H9 (cell line): ENCODE results near the gene XPC. TPM values are rescaled to one million over a fixed set of nuclear protein-coding genes. Genes with fewer than 3 reads are reported as not detected.

Source experiments
- DNase-seq: peaks from one replicate; pipeline ENCODE4 v3.0.0-alpha.2; 2017
- H2AFZ ChIP-seq: one replicate; pipeline ENCODE4 v1.6.1; 2013; ENCODE audit warnings: mild to moderate bottlenecking, low read length, control low read depth, moderate library complexity
- H2AK5ac ChIP-seq: 2 replicates; pipeline ENCODE4 v1.6.1; 2013; ENCODE audit warnings: low read length, control low read depth, mixed read lengths; ENCODE audit not compliant: insufficient read length
- H2BK120ac ChIP-seq: one replicate; pipeline ENCODE4 v1.6.1; 2013; ENCODE audit warnings: low read depth, mild to moderate bottlenecking, low read length, control low read depth, inconsistent platforms; ENCODE audit not compliant: poor library complexity, severe bottlenecking
- H2BK12ac ChIP-seq: 2 replicates; pipeline ENCODE4 v1.6.1; 2013; ENCODE audit warnings: low read length, control low read depth, mixed read lengths, low read depth; ENCODE audit not compliant: insufficient read length
- H2BK15ac ChIP-seq: 2 replicates; pipeline ENCODE4 v1.6.1; 2013; ENCODE audit warnings: low read depth, low read length, control low read depth
- H2BK20ac ChIP-seq: one replicate; pipeline ENCODE4 v1.6.1; 2013; ENCODE audit warnings: low read depth, mild to moderate bottlenecking, low read length, control low read depth, inconsistent platforms; ENCODE audit not compliant: poor library complexity, severe bottlenecking
- H2BK5ac ChIP-seq: 2 replicates; pipeline ENCODE4 v1.6.1; 2013; ENCODE audit warnings: low read length, control low read depth, mixed read lengths; ENCODE audit not compliant: insufficient read length
- H3K14ac ChIP-seq: 2 replicates; pipeline ENCODE4 v1.6.1; 2013; ENCODE audit warnings: low read length, control low read depth; ENCODE audit not compliant: insufficient read depth
- H3K18ac ChIP-seq: 2 replicates; pipeline ENCODE4 v1.6.1; 2013; ENCODE audit warnings: low read depth, mild to moderate bottlenecking, mixed read lengths, low read length, control low read depth; ENCODE audit not compliant: insufficient read length
- H3K23ac ChIP-seq: 2 replicates; pipeline ENCODE4 v1.6.1; 2013; ENCODE audit warnings: low read length, control low read depth, mixed read lengths, low read depth; ENCODE audit not compliant: insufficient read length
- H3K23me2 ChIP-seq: 2 replicates; pipeline ENCODE4 v1.6.1; 2013; ENCODE audit warnings: low read depth, mild to moderate bottlenecking, mixed read lengths, low read length, control low read depth; ENCODE audit not compliant: insufficient read length, poor library complexity, severe bottlenecking
- H3K27ac ChIP-seq: 2 replicates; pipeline ENCODE4 v1.5.1; 2013; ENCODE audit warnings: low read length, control low read depth, mixed read lengths, low read depth; ENCODE audit not compliant: insufficient read length
- H3K27me3 ChIP-seq: 2 replicates; pipeline ENCODE4 v1.6.1; 2013; ENCODE audit warnings: low read length, control low read depth, inconsistent platforms; ENCODE audit not compliant: insufficient read depth
- H3K4ac ChIP-seq: 2 replicates; pipeline ENCODE4 v1.6.1; 2013; ENCODE audit warnings: low read depth, mild to moderate bottlenecking, control low read depth, inconsistent platforms, low read length, moderate library complexity
- H3K4me1 ChIP-seq: 2 replicates; pipeline ENCODE4 v1.6.1; 2013; ENCODE audit warnings: low read length, control low read depth, inconsistent platforms; ENCODE audit not compliant: insufficient read depth
- H3K4me2 ChIP-seq: 2 replicates; pipeline ENCODE4 v1.6.1; 2013; ENCODE audit warnings: low read length, control low read depth, mixed read lengths; ENCODE audit not compliant: insufficient read length, insufficient read depth
- H3K56ac ChIP-seq: 2 replicates; pipeline ENCODE4 v1.6.1; 2013; ENCODE audit warnings: low read depth, mild to moderate bottlenecking, mixed read lengths, low read length, control low read depth; ENCODE audit not compliant: insufficient read length
- H3K79me1 ChIP-seq: 2 replicates; pipeline ENCODE4 v1.6.1; 2013; ENCODE audit warnings: low read depth, mild to moderate bottlenecking, moderate library complexity, low read length, control low read depth, inconsistent platforms; ENCODE audit not compliant: insufficient read depth, poor library complexity, severe bottlenecking
- H3K79me2 ChIP-seq: 2 replicates; pipeline ENCODE4 v1.6.1; 2013; ENCODE audit warnings: low read length, control low read depth, inconsistent platforms; ENCODE audit not compliant: insufficient read depth
- H3K9ac ChIP-seq: 2 replicates; pipeline ENCODE4 v1.6.1; 2013; ENCODE audit warnings: low read length, control low read depth, mixed read lengths; ENCODE audit not compliant: insufficient read length; ENCODE audit errors: extremely low read depth
- H3K9me3 ChIP-seq: one replicate; pipeline ENCODE4 v1.6.1; 2013; ENCODE audit warnings: low read depth, low read length, inconsistent platforms; ENCODE audit not compliant: control insufficient read depth
- H3T11ph ChIP-seq: one replicate; pipeline ENCODE4 v1.6.1; 2013; ENCODE audit warnings: mild to moderate bottlenecking, low read length, control low read depth, inconsistent platforms
- H4K20me1 ChIP-seq: one replicate; pipeline ENCODE4 v1.6.1; 2013; ENCODE audit not compliant: control insufficient read depth, insufficient read length, insufficient read depth
- H4K5ac ChIP-seq: 2 replicates; pipeline ENCODE4 v1.6.1; 2013; ENCODE audit warnings: low read depth, mild to moderate bottlenecking, mixed read lengths, low read length, control low read depth; ENCODE audit not compliant: insufficient read length
- H4K8ac ChIP-seq: replicated peaks from 2 replicates; pipeline ENCODE4 v1.6.1; 2013; ENCODE audit warnings: low read length, control low read depth, mixed read lengths, low read depth; ENCODE audit not compliant: insufficient read length
- H4K91ac ChIP-seq: 2 replicates; pipeline ENCODE4 v1.6.1; 2013; ENCODE audit warnings: low read depth, mild to moderate bottlenecking, moderate library complexity, mixed read lengths, low read length, control low read depth; ENCODE audit not compliant: insufficient read length
- H3K27ac Mint-ChIP-seq, 3 experiments: 2 replicates in 2 of 3; 3 replicates in 1 of 3; pipeline ENCODE4 v1.8.0; 2020 to 2021; ENCODE audit warnings: mixed read lengths in 3 of 3, mild to moderate bottlenecking in 1 of 3, moderate library complexity in 1 of 3
- H3K27me3 Mint-ChIP-seq: 2 replicates; pipeline ENCODE4 v1.8.0; 2021; ENCODE audit warnings: low read depth, mild to moderate bottlenecking, moderate library complexity, mixed read lengths
- H3K36me3 Mint-ChIP-seq, 3 experiments: 2 replicates in 2 of 3; 3 replicates in 1 of 3; pipeline ENCODE4 v1.8.0; 2020 to 2021; ENCODE audit warnings: low read depth in 3 of 3, mixed read lengths in 3 of 3; ENCODE audit not compliant: insufficient read depth in 1 of 3
- H3K4me1 Mint-ChIP-seq, 2 experiments: 2 replicates each; pipeline ENCODE4 v1.8.0; 2020; ENCODE audit warnings: mixed read lengths in 2 of 2
- H3K4me3 Mint-ChIP-seq, 2 experiments: 2 replicates in 1 of 2; 3 replicates in 1 of 2; pipeline ENCODE4 v1.8.0; 2020 to 2021; ENCODE audit warnings: mild to moderate bottlenecking in 2 of 2, mixed read lengths in 2 of 2, moderate library complexity in 1 of 2
- H3K9me3 Mint-ChIP-seq, 2 experiments: 2 replicates in 1 of 2; 3 replicates in 1 of 2; pipeline ENCODE4 v1.8.0; 2020; ENCODE audit warnings: mild to moderate bottlenecking in 2 of 2, mixed read lengths in 2 of 2, moderate library complexity in 1 of 2
- WGBS: extraction: QIAGEN DNeasy Blood & Tissue Kit; methylation state at CpG from one replicate; pipeline ENCODE4 v1.1.7; 2013; ENCODE audit warnings: missing lambda C conversion rate, low lambda C conversion rate, mixed read lengths; ENCODE audit not compliant: insufficient read length; ENCODE audit errors: extremely low coverage; 5-methylcytosine and 5-hydroxymethylcytosine counted together
- total RNA-seq: library from RNA; stranded (reverse); gene quantifications from 2 replicates; pipeline ENCODE4 v1.2.1, GENCODE V29; 2021
- TF ChIP-seq, protein P1 (sequence below): fragments of 200-600 bp; sonication (generic); conservative IDR thresholded peaks from 3 replicates; pipeline ENCODE4 v1.8.0; 2021; ENCODE audit warnings: antibody characterized with exemption, mild to moderate bottlenecking

Gene XPC
- total RNA-seq, 1 experiment from 2014 or later = 30.3 TPM

DNA sequence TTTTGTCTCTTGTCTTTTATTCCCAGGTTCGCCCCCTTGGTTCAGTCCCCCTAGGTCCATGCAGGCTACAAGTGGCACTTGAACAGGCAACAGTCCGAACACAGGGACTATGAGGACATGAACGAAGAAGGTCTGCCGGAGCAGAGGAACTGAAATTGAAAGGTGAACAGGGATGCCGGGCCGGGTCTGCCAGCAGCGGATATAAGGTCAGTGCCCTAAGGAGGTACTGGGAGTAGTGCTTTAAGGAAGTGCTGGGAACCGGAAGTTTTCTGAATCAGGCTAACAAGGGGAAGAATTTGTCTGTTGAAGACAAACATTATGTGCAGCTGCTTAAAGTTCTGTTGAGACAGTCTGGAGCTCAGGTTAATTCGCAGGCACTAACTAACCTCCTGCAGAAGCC, 47.0 kb upstream of the XPC start:
- Histone ChIP-seq H4K91ac (no peak overlapping the region), H2BK120ac (no peak overlapping the region), H3K79me2 (no peaks in the 10 kb centered on the region), H2BK5ac (no peak overlapping the region), H4K20me1 (no peaks in the 10 kb centered on the region), H2BK20ac (no peak overlapping the region), H3K18ac (no peak overlapping the region), H3K56ac (no peak overlapping the region), H2BK15ac (no peak overlapping the region), H3K79me1 (no peaks in the 10 kb centered on the region), H3K9ac (no peak overlapping the region), H2BK12ac (no peak overlapping the region), H4K5ac (no peak overlapping the region), H2AFZ (no peak overlapping the region), H3K23ac (no peak overlapping the region), H3T11ph (no peak overlapping the region), H3K9me3 (no peaks in the 10 kb centered on the region), H3K27me3 (no peaks in the 10 kb centered on the region), H3K23me2 (no peaks in the 10 kb centered on the region), H3K14ac (no peak overlapping the region), H3K4me1 (no peaks in the 10 kb centered on the region), H3K4me2 (no peak overlapping the region), H3K4ac (no peak overlapping the region), H2AK5ac (no peak overlapping the region), H3K27ac (no peak overlapping the region), H4K8ac (no peak overlapping the region)
- DNase-seq = no peak
- Mint-ChIP-seq H3K4me3 (no peak overlapping the region), H3K4me1 (peaks cover 30 to 32% of the 10 kb centered on the region in 2 experiments), H3K36me3 (peaks cover 1 to 26% (median 7%) of the 10 kb centered on the region in 3 experiments; a peak in 5 of 7 replicates), H3K27ac (no peak overlapping the region), H3K9me3 (peaks cover 20 to 22% of the 10 kb centered on the region in 2 experiments), H3K27me3 (peaks cover 6% of the 10 kb centered on the region)
- no CpG with 5 or more reads among the region's 9 CpGs for WGBS
- TF ChIP-seq, protein P1, sequence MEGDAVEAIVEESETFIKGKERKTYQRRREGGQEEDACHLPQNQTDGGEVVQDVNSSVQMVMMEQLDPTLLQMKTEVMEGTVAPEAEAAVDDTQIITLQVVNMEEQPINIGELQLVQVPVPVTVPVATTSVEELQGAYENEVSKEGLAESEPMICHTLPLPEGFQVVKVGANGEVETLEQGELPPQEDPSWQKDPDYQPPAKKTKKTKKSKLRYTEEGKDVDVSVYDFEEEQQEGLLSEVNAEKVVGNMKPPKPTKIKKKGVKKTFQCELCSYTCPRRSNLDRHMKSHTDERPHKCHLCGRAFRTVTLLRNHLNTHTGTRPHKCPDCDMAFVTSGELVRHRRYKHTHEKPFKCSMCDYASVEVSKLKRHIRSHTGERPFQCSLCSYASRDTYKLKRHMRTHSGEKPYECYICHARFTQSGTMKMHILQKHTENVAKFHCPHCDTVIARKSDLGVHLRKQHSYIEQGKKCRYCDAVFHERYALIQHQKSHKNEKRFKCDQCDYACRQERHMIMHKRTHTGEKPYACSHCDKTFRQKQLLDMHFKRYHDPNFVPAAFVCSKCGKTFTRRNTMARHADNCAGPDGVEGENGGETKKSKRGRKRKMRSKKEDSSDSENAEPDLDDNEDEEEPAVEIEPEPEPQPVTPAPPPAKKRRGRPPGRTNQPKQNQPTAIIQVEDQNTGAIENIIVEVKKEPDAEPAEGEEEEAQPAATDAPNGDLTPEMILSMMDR = no peak
